ENCODE measurements around the gene FSTL3.

DNA sequence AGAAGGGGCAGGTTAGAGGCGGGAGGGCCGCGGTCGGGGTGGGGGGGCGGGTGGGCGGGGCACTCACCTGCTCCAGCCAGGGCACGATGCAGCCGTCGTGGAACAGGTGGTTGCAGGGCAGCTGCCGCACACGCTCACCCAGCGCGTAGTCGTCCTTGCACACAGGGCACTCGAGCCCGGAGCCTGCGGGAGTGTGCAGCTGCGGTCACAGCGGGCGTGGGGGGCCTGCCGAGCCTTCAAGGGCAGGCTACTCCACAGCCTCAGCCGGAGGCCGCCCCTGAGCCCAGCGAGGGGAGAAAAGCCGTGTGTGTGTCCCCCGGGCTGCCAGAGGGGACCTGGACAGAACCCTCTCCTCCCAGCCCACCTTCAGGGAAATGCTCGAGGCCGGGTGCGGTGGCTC, 27.9 kb upstream of the FSTL3 start:
- TF ChIP-seq, protein P1, sequence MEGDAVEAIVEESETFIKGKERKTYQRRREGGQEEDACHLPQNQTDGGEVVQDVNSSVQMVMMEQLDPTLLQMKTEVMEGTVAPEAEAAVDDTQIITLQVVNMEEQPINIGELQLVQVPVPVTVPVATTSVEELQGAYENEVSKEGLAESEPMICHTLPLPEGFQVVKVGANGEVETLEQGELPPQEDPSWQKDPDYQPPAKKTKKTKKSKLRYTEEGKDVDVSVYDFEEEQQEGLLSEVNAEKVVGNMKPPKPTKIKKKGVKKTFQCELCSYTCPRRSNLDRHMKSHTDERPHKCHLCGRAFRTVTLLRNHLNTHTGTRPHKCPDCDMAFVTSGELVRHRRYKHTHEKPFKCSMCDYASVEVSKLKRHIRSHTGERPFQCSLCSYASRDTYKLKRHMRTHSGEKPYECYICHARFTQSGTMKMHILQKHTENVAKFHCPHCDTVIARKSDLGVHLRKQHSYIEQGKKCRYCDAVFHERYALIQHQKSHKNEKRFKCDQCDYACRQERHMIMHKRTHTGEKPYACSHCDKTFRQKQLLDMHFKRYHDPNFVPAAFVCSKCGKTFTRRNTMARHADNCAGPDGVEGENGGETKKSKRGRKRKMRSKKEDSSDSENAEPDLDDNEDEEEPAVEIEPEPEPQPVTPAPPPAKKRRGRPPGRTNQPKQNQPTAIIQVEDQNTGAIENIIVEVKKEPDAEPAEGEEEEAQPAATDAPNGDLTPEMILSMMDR (IDR thresholded peaks at IDR 0.05): no peak
- TF ChIP-seq EP300 (IDR thresholded peaks at IDR 0.05): no peak

Measured in tibial nerve (tissue), 4 donors.